CD8-positive, alpha-beta memory T cell (primary cell): ENCODE data around the gene MTM1. TPM values are rescaled to one million over a fixed set of nuclear protein-coding genes. Genes with fewer than 3 reads are reported as not detected.
A peak's percentile ranks its signal among the peaks of the same experiment; 100 is the strongest.

ENCODE experiments used
- CTCF ChIA-PET: fragments of 350-600 bp; sonication (Branson Sonifier 250); formaldehyde crosslinking; loops from one replicate; lab custom pipeline; 2021; ENCODE audit warnings: antibody characterized with exemption; lab: Charles Lee
- POLR2A ChIA-PET: fragments of 350-600 bp; sonication (Branson Sonifier 250); formaldehyde crosslinking; loops from one replicate; lab custom pipeline; 2021; ENCODE audit warnings: antibody characterized with exemption; lab: Charles Lee
- DNase-seq, 5 donors: peaks; one replicate each; pipeline versions ENCODE4 v3.0.0 to v3.0.0-alpha.2; 2020 to 2022; ENCODE audit warnings: mixed read lengths in 1 of 5
- H3K27ac ChIP-seq: one replicate; pipeline ENCODE4 v1.7.0; 2013; ENCODE audit warnings: low read depth, mild to moderate bottlenecking, low read length, moderate library complexity
- H3K27me3 ChIP-seq: 2 replicates; pipeline ENCODE4 v1.7.0; 2013; ENCODE audit warnings: low read length, mild to moderate bottlenecking; ENCODE audit not compliant: insufficient read depth, poor library complexity, severe bottlenecking
- H3K36me3 ChIP-seq: 2 replicates; pipeline ENCODE4 v1.7.0; 2013; ENCODE audit warnings: mild to moderate bottlenecking, low read length, moderate library complexity; ENCODE audit not compliant: insufficient read depth
- H3K4me1 ChIP-seq: 2 replicates; pipeline ENCODE4 v1.7.0; 2013; ENCODE audit warnings: mild to moderate bottlenecking, low read length, moderate library complexity; ENCODE audit not compliant: insufficient read depth
- H3K4me3 ChIP-seq: 2 replicates; pipeline ENCODE4 v1.7.0; 2013; ENCODE audit warnings: mild to moderate bottlenecking, low read length
- H3K9me3 ChIP-seq: 2 replicates; pipeline ENCODE4 v1.7.0; 2013; ENCODE audit warnings: mild to moderate bottlenecking, low read length
- H3K27ac Mint-ChIP-seq, 8 donors: one replicate each; pipeline ENCODE4 v1.8.0; 2020 to 2021; ENCODE audit warnings: mixed read lengths in 8 of 8, mild to moderate bottlenecking in 6 of 8, inconsistent platforms in 3 of 8, moderate library complexity in 3 of 8
- H3K27me3 Mint-ChIP-seq, 2 donors: one replicate each; pipeline ENCODE4 v1.8.0; 2020 to 2021; ENCODE audit warnings: mixed read lengths in 2 of 2, mild to moderate bottlenecking in 1 of 2, moderate library complexity in 1 of 2
- H3K36me3 Mint-ChIP-seq, 3 donors: one replicate each; pipeline ENCODE4 v1.8.0; 2020 to 2021; ENCODE audit warnings: mixed read lengths in 3 of 3, inconsistent platforms in 1 of 3, mild to moderate bottlenecking in 1 of 3
- H3K4me1 Mint-ChIP-seq, 3 donors: one replicate each; pipeline ENCODE4 v1.8.0; 2020 to 2021; ENCODE audit warnings: mixed read lengths in 3 of 3, inconsistent platforms in 1 of 3, mild to moderate bottlenecking in 1 of 3
- H3K4me3 Mint-ChIP-seq, 7 donors: one replicate each; pipeline ENCODE4 v1.8.0; 2020 to 2021; ENCODE audit warnings: mixed read lengths in 7 of 7, mild to moderate bottlenecking in 6 of 7, moderate library complexity in 4 of 7, inconsistent platforms in 2 of 7
- H3K9me3 Mint-ChIP-seq, 5 donors: one replicate each; pipeline ENCODE4 v1.8.0; 2020 to 2022; ENCODE audit warnings: mixed read lengths in 5 of 5, mild to moderate bottlenecking in 3 of 5, moderate library complexity in 2 of 5, inconsistent platforms in 1 of 5
- polyA plus RNA-seq: library from polyadenylated mRNA; unstranded; fragments of 300-500 nt; fragmentation: Illumina TruSeq; gene quantifications from one replicate; pipeline ENCODE4 v1.2.3, GENCODE V29; 2021
- total RNA-seq, 2 experiments: library from RNA; stranded (reverse); gene quantifications; one replicate each; pipeline ENCODE4 v1.2.3, GENCODE V29; 2021

The MTM1 gene
- total and polyA plus RNA-seq, 3 experiments from 2014 or later, result 13.6 to 19.5 (median 16.6) TPM

GRCh38 chrX:150572206-150572605 lies 3.8 kb downstream of the MTM1 start:
- H3K27me3 ChIP-seq, result no peaks in the 10 kb centered on the region
- H3K9me3 ChIP-seq, result no peaks in the 10 kb centered on the region
- H3K9me3 Mint-ChIP-seq, result peaks cover 0 to 3% (median 0%) of the 10 kb centered on the region in 5 donors
- no peak for DNase-seq
- H3K27ac ChIP-seq, result no peak overlapping the region
- H3K36me3 Mint-ChIP-seq, result peaks cover 0 to 2% (median 0%) of the 10 kb centered on the region in 3 donors
- H3K4me3 ChIP-seq, result peak overlapping the region; percentile 10
- peaks cover 73% of the 10 kb centered on the region for H3K4me1 ChIP-seq
- peak overlapping the region in 6 of 8 donors; percentile 9 to 93 (median 64) for H3K27ac Mint-ChIP-seq
- H3K36me3 ChIP-seq, result no peaks in the 10 kb centered on the region
- CTCF ChIA-PET, result interaction anchor here (0.6 to 1.0 kb wide), 2 partner anchors 85 to 145 kb away, joined by 3 read pairs; no protein-coding TSS in a partner anchor
- POLR2A ChIA-PET, result no interaction called here
- peaks cover 78 to 82% (median 79%) of the 10 kb centered on the region in 3 donors for H3K4me1 Mint-ChIP-seq
- H3K4me3 Mint-ChIP-seq, result peak overlapping the region; percentile 44 to 79 (median 56)
- H3K27me3 Mint-ChIP-seq, result no peaks in the 10 kb centered on the region

- H3K36me3 ChIP-seq, result no peaks in the 10 kb centered on the region
- no peak overlapping the region for H3K27ac ChIP-seq
- Mint-ChIP-seq H3K36me3 (peaks cover 0 to 2% (median 0%) of the 10 kb centered on the region in 3 donors), H3K4me1 (peaks cover 87% of the 10 kb centered on the region in 3 donors), H3K27ac (peak overlapping the region in 6 of 8 donors; percentile 3 to 93 (median 68)), H3K4me3 (peak overlapping the region; percentile 23 to 83 (median 61)), H3K27me3 (peaks cover 0 to 3% of the 10 kb centered on the region in 2 donors), H3K9me3 (peaks cover 0 to 3% (median 0%) of the 10 kb centered on the region in 5 donors)
- no peaks in the 10 kb centered on the region for H3K27me3 ChIP-seq
- no peaks in the 10 kb centered on the region for H3K9me3 ChIP-seq
- CTCF ChIA-PET, result interaction anchor here (2.9 kb wide), 1 partner anchor 14 kb away, joined by 14 read pairs; no protein-coding TSS in a partner anchor
- no peak overlapping the region for H3K4me3 ChIP-seq
- POLR2A ChIA-PET, result interaction anchor here (0.7 kb wide), 1 partner anchor 121 kb away, joined by 3 read pairs; no protein-coding TSS in a partner anchor
- no peak for DNase-seq
- H3K4me1 ChIP-seq, result peaks cover 82% of the 10 kb centered on the region
Observed at GRCh38 chrX:150573106-150573505, 4.7 kb downstream of the MTM1 start.

- Histone ChIP-seq H3K4me1 (peaks cover 85% of the 10 kb centered on the region), H3K36me3 (no peaks in the 10 kb centered on the region), H3K27ac (no peak overlapping the region), H3K4me3 (no peak overlapping the region), H3K27me3 (no peaks in the 10 kb centered on the region), H3K9me3 (no peaks in the 10 kb centered on the region)
- ChIA-PET CTCF (interaction anchor here (1.8 to 2.9 kb wide), 2 partner anchors 14 to 208 kb away, joined by 5 to 14 read pairs; no protein-coding TSS in a partner anchor), POLR2A (interaction anchor here (0.6 kb wide), 1 partner anchor 25 kb away, joined by 3 read pairs; no protein-coding TSS in a partner anchor)
- H3K4me1 Mint-ChIP-seq, result peaks cover 86 to 93% (median 92%) of the 10 kb centered on the region in 3 donors
- DNase-seq, result peak in 3 of 5 donors; percentile 2 to 64 (median 4)
- peaks cover 0 to 2% (median 0%) of the 10 kb centered on the region in 3 donors for H3K36me3 Mint-ChIP-seq
- H3K9me3 Mint-ChIP-seq, result peaks cover 0 to 3% (median 0%) of the 10 kb centered on the region in 5 donors
- peak overlapping the region; percentile 44 to 83 (median 72) for H3K4me3 Mint-ChIP-seq
- H3K27ac Mint-ChIP-seq, result peak overlapping the region; percentile 10 to 93 (median 82)
- peaks cover 0 to 3% of the 10 kb centered on the region in 2 donors for H3K27me3 Mint-ChIP-seq
Observed at GRCh38 chrX:150573702-150574101, 5.3 kb downstream of the MTM1 start.

DNA sequence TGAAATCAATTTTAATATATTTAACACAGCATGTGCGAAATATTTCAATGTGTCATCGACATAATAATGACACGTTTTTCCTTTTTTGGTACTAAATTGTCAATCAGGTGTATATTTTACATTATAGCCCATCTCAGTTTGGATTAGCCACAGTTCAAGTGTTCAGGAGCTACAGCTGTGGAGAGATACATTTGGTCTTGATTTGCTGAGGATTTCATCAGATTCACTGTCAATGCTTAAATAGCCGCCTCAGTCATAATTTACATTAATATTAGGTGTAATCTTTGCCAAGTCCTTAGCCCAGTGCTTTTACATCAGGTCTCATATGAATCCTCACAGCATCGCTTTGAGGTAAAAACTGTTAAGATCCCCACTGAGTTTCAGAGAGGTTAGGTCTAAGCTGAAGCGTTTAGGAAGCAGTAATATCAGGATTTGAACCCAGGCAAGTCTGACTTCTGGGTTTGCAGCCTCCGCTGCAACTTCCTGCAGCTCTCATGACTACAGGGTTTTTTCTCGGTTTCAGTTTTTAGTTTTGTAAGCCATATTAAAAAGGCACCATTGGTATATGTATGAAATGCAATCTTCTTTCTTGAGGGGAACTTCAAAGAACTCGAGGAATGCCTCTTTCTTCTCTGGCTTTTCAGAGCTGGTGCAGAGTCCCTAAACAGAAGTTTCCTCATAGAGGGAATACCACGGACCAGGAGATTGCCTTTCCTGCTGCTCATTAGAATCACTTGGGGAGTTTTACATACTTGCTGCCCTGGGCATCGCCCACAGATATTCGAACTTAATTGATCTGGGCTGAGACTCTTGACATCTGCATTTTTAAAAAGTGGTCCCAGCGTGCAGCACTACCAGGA lies 6.4 kb downstream of the MTM1 start:
- Mint-ChIP-seq H3K4me3 (peak overlapping the region; percentile 67 to 86 (median 79)), H3K4me1 (peaks cover 78 to 88% (median 86%) of the 10 kb centered on the region in 3 donors), H3K9me3 (no peaks in the 10 kb centered on the region), H3K27ac (peak overlapping the region; percentile 61 to 93 (median 86)), H3K36me3 (no peaks in the 10 kb centered on the region), H3K27me3 (peaks cover 0 to 3% of the 10 kb centered on the region in 2 donors)
- ChIA-PET POLR2A (no interaction called here), CTCF (interaction anchor here (1.8 to 2.9 kb wide), 2 partner anchors 12 to 209 kb away, joined by 5 to 14 read pairs; no protein-coding TSS in a partner anchor)
- no peak for DNase-seq
- Histone ChIP-seq H3K27ac (no peak overlapping the region), H3K9me3 (no peaks in the 10 kb centered on the region), H3K4me1 (peaks cover 79% of the 10 kb centered on the region), H3K27me3 (no peaks in the 10 kb centered on the region), H3K36me3 (no peaks in the 10 kb centered on the region), H3K4me3 (peak overlapping the region; percentile 49)

- Histone ChIP-seq H3K27me3 (no peaks in the 10 kb centered on the region), H3K4me1 (peaks cover 73% of the 10 kb centered on the region), H3K36me3 (no peaks in the 10 kb centered on the region), H3K9me3 (no peaks in the 10 kb centered on the region), H3K27ac (no peak overlapping the region), H3K4me3 (peak overlapping the region; percentile 49)
- CTCF ChIA-PET, result interaction anchor here (1.8 to 2.9 kb wide), 2 partner anchors 12 to 210 kb away, joined by 5 to 14 read pairs; no protein-coding TSS in a partner anchor
- Mint-ChIP-seq H3K4me1 (peaks cover 77 to 87% (median 86%) of the 10 kb centered on the region in 3 donors), H3K27me3 (peaks cover 0 to 3% of the 10 kb centered on the region in 2 donors), H3K4me3 (peak overlapping the region; percentile 67 to 86 (median 79)), H3K36me3 (peaks cover 0 to 3% (median 0%) of the 10 kb centered on the region in 3 donors), H3K9me3 (no peaks in the 10 kb centered on the region), H3K27ac (peak overlapping the region; percentile 61 to 93 (median 86))
- POLR2A ChIA-PET, result no interaction called here
- DNase-seq, result peak; percentile 1 to 62 (median 26)
Observed at GRCh38 chrX:150575419-150575814, 7.0 kb downstream of the MTM1 start.

DNA sequence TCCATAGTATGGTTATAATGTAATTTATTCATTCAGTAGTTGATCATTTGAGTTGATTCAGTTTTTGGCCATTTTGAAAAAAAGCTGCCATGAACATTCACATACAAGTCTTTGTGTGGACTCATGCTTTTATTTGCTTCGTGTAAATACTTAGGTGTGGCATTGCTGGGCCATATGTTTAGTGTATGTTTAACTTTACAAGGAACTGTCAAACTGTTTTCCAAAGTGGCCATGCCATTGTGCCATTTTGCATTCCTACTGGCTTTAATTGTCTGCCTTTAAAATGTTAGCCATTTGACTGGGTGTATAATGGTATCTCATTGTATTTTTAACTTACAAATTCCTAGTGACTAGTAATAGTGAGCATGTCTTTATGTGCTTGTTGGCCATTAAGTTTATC lies 8.8 kb downstream of the MTM1 start:
- H3K4me3 Mint-ChIP-seq, result peak overlapping the region in 2 of 7 donors; percentile 29 to 46
- H3K27me3 ChIP-seq, result no peaks in the 10 kb centered on the region
- POLR2A ChIA-PET, result no interaction called here
- no peak for DNase-seq
- peaks cover 62 to 85% (median 80%) of the 10 kb centered on the region in 3 donors for H3K4me1 Mint-ChIP-seq
- no peaks in the 10 kb centered on the region for H3K9me3 Mint-ChIP-seq
- no peaks in the 10 kb centered on the region for H3K9me3 ChIP-seq
- H3K36me3 ChIP-seq, result no peaks in the 10 kb centered on the region
- H3K27me3 Mint-ChIP-seq, result peaks cover 0 to 4% of the 10 kb centered on the region in 2 donors
- CTCF ChIA-PET, result no interaction called here
- H3K4me1 ChIP-seq, result peaks cover 57% of the 10 kb centered on the region
- peak overlapping the region in 5 of 8 donors; percentile 3 to 75 (median 69) for H3K27ac Mint-ChIP-seq
- H3K27ac ChIP-seq, result no peak overlapping the region
- H3K4me3 ChIP-seq, result no peak overlapping the region
- H3K36me3 Mint-ChIP-seq, result peaks cover 0 to 4% (median 2%) of the 10 kb centered on the region in 3 donors

DNA sequence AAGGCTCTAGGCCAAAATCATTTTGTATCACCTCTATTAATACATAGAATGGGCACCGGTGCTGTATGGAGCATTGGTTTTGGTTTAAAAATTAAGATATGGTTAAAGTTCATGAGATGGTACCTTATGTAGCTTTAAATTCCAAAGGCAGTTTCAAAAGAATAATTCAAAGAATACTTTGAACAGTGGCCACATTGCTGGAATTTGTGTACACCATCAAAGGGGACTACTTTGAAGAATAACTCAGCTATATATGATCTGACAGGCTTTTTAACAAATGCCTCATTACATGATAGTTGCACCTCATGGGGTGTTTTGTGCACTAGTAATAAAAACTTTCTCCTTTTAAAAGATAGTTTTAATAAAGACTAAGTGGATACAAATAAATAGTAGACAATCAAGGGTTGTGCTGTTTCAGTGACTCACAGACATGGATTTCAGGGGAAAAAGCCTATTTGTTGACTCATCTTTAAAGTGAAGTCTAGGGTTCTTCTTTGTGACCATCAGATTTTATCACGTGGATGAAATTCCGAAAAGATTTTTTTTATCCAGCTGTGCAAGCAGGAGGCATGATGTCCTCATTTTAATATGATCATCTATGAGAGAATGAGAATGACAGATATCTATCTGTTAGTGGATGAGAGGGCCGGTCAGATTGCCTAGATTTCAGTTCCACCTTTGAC lies 12.8 kb downstream of the MTM1 start:
- DNase-seq, result no peak
- Mint-ChIP-seq H3K9me3 (no peaks in the 10 kb centered on the region), H3K4me3 (no peak overlapping the region), H3K4me1 (peaks cover 25 to 63% (median 49%) of the 10 kb centered on the region in 3 donors), H3K36me3 (peaks cover 0 to 4% (median 2%) of the 10 kb centered on the region in 3 donors), H3K27ac (peak overlapping the region in 1 of 8 donors; percentile 62), H3K27me3 (peaks cover 0 to 4% of the 10 kb centered on the region in 2 donors)
- ChIA-PET POLR2A (no interaction called here), CTCF (interaction anchor here (1.3 kb wide), 1 partner anchor 12 kb away, joined by 3 read pairs; no protein-coding TSS in a partner anchor)
- Histone ChIP-seq H3K36me3 (no peaks in the 10 kb centered on the region), H3K4me3 (no peak overlapping the region), H3K9me3 (no peaks in the 10 kb centered on the region), H3K4me1 (peaks cover 19% of the 10 kb centered on the region), H3K27me3 (no peaks in the 10 kb centered on the region), H3K27ac (no peak overlapping the region)
